Hypothalamus (tissue), 51 donors: ENCODE results near the gene OOEP.
A peak's percentile ranks its signal among the peaks of the same experiment; 100 is the strongest.
"Not testable (repeated sequence)": the region's sequence is repeated elsewhere in the genome, so short reads cannot be mapped to it uniquely, and the experiment has no call there.

Experiments
- DNase-seq, 51 donors: peaks; one replicate each; lab custom pipeline; 2025; lab: John Stamatoyannopoulos, UW

Gene OOEP

DNA sequence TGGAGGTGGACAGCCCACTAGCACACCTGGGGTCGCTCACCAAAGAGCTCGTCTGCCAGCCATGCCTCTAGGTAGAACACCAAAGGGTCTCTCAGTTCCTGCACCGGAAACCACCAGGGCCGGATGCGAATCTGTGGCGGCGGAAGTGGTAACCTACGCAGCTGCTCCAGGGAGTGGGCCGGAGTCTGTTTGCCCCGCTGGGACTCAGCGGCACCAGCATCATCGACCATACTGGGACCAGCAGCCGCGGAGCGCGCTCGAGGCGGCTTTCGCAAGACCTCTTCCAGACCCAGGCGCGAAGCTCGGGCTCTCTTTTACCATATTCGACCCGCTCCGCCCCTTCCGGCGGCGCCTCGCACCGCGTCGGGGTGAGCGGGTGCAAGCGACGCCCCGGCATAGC is at the start of gene OOEP:
OOEP (minus strand) TSS at position 335 of the 400 bp plus-strand sequence; CDS start at position 230, 105 bp downstream.
- no peak for DNase-seq

DNA sequence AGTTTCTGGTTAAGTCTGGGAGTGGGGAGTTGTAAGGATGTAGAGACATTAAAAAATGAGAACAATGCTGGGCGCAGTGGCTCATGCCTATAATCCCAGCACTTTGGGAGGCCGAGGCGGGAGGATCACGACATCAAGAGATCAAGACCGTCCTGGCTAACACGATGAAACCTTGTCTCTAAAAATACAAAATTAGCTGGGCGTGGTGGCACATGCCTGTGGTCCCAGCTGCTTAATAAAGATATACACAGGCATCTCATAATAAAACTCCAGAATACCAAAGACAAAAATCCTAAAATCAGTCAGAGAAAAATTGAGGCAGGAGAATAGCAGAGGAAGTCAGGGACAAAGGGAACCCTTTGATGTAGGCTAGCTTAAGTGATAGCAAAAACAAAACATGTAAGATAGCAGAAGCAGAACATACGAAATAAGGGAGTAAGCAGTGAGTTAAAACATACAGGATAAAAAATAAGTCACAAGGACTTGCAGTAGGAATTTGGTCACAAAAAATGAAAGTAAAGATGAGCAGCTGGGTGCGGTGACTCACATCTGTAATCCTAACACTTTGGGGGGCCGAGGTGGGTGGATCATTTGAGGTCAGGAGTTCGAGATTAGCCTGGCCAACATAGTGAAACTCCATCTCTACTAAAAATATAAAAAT is 48.5 kb upstream of the OOEP start:
- no peak for DNase-seq

DNA sequence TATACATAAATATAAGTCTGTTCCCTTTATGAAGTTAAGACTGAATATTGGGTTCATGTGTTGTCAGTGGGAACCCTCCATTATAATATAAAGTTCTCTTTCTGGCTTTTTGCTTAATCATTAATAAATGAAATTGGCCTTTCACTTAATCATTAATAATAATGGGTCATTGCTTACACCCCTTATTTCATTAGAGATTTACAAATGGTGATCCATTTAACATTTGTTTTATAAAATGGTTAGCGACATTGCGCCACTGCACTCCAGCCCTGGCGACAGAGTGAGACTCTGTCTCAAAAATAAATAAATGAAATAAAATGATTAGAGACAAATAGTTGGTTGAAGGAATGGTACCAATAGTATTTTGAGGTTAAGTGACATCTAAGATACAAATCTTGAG is 43.4 kb upstream of the OOEP start:
- no peak for DNase-seq

DNA sequence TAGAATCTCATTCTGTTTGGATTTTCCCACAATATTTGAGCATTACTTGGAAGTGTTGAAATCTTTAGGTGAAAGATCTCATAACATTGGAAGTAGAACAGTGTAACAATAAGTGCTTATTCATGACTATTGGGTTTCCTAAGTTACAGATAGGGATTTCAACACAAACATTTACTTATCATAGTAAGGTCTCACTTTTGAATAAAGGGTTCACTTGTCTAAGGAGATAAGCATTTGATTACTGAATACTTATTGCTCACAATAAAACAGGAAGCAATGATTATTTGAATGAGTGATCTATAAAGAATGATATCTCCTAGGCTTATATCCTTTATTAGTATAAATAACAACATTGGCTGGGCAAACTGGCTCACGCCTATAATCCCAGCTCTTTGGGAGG is 39.7 kb upstream of the OOEP start:
- DNase-seq: no peak

DNA sequence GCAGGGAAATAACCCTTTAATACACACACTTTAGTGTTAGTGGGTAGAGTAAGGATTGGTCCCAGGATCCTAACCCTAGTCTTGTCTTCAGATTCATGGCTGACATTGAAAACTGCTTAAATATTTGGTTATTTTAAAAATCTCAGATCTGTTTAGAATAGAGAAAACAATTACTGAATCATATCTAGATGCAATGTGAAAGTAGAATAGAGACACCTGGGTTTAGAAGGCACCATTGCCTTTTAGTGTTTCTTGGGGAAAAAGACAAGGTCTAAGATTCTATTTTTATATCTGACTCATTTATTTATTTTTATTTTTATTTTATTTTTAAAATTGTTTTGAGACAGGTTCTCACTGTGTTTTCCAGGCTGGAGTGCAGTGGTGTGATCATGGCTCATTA is 31.0 kb upstream of the OOEP start:
- DNase-seq: no peak

DNA sequence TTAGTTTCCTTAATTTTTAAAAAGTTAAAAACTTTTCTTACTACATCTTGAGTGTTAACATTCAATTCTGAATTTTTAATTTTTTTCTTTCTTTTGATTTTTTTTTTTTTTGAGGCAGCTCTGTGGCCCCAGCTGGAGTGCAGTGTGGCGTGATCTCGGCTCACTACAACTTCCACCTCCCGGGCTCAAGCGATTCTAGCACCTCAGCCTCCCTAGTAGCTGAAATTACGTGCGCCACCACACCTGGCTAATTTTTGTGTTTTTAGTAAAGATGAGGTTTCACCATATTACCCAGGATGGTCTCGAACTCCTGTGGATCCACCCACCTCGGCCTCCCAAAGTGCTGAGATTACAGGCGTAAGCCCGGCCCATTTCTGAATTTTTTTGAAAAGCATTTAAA is 26.2 kb upstream of the OOEP start:
- no peak for DNase-seq

DNA sequence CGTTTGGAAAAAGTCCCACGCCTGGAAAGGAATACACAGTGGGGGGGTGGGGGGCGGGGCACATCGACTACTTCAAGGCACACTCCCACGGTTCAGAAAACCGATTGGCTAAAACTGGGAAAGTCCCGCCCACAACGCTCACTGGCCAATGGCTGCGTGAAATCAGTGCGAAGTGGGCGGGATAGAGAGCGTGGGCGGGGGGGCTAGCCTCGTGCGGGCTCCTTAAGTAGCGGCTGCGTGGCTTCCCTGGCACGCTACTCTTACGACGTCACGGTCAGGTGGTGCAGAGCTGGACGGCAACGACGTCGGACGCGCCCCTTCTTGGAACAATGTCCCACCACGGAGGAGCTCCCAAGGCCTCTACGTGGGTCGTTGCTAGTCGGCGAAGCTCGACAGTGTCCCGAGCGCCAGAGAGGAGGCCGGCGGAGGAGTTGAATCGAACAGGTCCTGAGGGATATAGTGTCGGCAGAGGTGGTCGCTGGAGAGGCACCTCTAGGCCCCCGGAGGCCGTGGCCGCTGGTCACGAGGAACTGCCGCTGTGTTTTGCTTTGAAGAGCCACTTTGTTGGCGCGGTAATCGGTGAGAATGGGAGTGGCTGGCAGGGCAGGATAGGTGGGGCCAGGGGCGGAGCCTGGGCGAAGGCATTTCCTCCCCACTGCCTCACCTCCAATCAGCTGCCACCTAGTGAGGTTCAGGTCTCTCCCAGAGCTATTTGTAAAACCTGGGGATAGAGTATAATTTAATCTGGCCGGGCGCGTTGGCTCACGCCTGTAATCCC is 25.1 kb upstream of the OOEP start, which contains the start of gene DDX43:
DDX43 (plus strand) TSS at position 252 of the 778 bp plus-strand sequence; CDS start at position 330, 78 bp downstream.
- peak in 9 of 51 donors; percentile 4 to 56 (median 7) for DNase-seq

DNA sequence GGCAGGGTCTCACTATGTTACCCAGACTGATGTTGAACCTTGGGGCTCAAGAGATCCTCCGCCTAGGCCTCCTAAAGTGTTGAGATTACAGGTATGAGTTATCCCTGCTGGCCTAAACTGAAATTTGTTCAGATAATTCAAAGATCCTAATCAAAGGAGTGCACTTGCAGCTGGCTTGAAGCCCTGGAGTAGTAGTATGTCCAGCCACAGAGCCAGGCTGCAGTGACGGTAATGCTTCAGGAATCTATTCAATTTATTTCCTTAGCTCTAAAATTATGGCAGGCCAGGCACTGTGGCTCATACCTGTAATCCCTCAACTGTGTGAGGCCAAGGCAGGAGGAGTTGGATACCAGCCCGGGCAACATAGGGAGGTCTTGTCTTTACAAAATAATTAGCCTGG is 23.6 kb upstream of the OOEP start:
- no peak for DNase-seq

DNA sequence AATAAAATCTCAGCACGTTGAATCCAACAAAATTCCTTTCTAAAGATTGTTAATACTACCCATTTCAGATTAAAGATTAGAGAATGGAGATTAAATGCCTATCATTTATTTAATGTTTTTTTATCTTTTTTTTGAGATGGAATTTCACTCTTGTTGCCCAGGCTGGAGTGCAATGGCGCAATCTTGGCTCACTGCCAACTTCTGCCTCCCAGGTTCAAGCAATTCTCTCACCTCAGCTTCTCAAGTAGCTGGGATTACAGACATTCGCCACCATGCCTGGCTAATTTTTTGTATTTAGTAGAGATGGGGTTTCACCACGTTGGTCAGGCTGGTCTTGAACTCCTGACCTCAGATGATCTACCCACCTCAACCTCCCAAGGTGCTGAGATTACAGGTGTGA is 22.5 kb upstream of the OOEP start:
- DNase-seq: not testable (repeated sequence)

DNA sequence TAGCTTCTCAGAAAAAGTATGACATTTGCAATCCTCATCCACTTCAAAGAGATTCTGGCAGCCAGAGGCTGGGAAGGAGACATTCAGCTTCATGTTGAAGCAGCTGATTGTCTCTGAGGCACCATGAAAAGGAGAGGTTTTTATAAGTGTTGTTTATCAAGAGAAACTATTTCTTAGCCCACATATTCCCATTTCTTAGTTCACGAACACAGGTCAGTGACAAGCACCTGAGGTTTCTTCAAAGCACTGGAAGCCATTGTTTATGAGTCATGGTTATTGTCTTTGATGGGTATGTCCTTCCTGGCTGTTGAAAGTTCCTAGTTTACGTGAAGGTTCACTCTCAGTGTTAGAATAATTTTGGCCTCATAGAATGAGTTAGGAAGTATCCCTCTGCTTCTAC is 22.0 kb upstream of the OOEP start:
- DNase-seq: no peak

DNA sequence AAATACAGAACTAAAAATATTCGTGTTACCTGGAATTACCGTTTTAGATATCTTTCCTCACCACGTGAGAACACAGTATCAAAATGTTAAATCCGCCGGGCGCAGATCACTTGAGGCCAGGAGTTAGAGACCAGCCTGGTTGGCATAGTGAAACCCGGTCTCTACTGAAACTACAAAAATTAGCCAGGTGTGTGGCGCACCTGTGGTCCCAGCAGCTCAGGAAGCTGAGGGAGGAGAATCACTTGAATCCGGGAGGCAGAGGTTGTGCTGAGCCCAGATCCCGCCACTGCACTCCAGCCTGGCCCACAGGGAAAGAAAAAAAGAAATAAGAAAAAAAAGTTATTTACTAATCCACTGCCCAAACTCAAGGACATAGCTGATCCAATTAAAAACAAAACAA is 20.2 kb upstream of the OOEP start:
- DNase-seq: no peak

DNA sequence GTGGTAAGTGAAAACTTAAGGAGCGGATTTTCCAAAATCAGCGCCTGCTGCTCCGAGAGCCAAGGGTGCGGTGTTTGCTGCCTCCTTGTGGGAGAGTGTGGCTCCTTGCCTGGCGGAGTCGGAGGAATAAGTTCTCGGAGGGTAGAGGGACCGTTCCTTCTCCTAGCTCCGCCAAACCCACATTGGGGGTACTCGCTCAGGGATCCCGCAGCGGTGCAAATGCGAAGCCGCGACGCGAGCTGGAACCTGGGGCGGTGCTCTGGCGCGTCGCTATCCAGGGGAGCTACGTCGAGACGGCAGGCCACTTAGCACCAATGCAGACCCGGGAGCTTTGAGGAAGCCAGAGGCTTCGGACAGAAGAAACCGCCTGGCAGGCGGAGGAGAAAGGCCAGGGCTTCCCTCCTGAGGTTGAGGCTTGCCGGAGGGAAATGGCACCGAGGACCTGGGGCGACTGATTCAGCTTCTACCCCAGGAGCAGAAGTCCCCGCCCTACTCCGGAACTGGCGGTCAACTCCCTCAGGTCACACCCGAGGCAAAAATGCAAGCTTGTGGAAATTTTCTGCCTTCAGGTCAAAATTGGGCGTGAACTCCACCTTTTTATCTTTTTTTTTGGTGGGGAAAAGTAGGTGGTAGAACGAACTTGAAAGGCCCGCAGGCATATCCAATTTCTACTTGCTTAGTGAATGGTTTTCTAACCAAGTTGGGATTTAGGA is 19.3 kb upstream of the OOEP start:
- peak in 24 of 51 donors; percentile 1 to 45 (median 12) for DNase-seq

DNA sequence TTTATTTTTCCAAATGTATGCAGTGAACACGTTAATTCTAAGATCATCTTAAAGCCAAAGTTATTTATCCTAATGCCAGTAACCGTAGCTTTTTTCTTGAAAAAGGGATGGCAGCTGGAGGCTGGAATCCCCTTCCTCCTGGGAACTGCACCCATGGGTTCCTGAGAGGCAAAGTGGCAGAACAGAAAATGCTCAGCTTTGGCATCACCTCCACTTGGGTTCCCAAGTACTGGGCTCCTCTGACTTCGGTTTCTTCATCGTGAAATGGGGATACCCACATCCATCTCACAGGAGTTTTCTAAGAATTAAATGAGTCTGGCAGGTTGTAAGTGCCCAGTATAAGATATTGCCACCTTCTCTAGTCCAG is 18.7 kb upstream of the OOEP start:
- DNase-seq: no peak

DNA sequence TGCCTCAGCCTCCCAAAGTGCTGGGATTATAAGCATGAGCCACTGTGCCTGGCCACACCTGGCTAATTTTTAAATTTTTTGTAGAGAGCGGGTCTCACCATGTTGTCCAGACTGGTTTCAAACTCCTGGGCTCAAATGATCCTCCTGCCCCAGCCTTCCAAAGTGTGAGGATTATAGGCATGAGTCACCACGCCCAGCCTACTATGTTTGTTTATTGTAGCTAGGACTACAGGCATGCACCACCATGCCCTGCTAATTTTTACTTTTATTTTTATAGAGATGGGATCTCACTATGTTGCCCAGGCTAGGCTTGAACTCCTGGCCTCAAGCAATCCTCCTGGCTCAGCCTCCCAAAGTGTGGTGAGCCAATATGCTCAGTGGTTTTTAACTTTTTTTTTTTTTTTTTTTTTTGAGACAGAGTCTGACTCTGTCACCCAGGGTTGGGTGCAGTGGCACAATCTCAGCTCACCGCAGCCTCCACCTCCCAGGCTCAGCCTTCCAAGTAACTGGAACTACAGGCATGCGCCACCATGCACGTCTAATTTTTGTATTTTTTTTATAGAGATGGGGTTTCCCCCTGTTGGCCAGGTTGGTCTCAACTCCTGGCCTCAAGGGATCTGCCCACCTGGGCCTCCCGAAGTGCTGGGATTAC is 12.9 kb upstream of the OOEP start:
- no peak for DNase-seq

DNA sequence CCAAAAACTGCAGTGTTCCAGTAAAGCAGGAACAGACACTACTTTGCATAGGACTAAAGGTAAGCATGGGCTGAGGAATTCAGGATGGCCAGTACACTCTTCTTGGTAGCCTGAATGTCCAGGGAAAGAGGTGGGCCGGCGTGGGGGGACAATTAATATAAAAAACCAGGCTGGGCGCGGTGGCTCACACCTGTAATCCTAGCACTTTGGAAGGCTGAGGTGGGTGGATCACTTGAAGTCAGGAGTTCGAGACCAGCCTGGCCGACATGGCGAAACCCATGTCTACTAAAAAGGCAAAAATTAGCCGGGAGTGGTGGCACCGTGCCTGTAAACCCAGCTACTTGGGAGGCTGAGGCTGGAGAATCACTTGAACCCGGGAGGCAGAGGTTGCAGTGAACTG is 11.8 kb upstream of the OOEP start:
- DNase-seq: not testable (repeated sequence)

DNA sequence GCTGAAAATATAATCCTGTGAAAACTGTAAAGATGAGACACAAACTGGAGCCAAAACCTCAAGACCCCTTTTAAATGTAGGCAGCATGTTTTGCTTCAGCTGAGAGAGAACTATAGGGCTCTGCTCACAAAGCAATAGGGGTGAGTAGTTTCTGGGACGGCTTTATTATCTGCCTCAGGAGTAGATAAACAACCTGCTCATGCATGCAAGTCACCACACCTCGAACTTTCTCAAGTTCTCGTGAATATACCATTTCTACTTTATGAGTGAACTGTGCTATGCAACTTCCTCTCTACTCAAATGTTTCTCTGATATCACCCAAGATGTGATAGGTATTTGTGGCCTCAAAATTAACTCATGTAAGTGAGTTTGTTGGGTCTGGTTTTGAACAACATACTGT is 7.5 kb upstream of the OOEP start:
- DNase-seq: no peak

DNA sequence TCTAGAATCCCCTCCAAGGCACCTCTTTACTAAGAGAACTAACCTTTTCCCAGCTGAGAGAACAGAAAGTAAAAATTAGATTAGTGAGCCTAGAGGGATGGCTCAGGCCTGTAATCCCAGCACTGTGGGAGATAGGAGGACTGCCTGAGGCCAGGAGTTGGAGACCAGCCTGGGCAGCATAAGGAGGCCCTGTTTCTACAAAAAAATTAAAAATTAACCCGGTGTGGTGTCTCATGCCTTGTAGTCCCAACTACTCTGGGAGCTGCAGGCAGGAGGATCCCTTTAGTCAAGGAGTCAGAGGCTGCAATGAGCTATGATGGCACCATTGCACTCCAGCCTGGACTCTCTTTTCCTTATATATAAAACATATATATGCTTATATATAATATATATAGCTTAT is 5.5 kb upstream of the OOEP start:
- no peak for DNase-seq

DNA sequence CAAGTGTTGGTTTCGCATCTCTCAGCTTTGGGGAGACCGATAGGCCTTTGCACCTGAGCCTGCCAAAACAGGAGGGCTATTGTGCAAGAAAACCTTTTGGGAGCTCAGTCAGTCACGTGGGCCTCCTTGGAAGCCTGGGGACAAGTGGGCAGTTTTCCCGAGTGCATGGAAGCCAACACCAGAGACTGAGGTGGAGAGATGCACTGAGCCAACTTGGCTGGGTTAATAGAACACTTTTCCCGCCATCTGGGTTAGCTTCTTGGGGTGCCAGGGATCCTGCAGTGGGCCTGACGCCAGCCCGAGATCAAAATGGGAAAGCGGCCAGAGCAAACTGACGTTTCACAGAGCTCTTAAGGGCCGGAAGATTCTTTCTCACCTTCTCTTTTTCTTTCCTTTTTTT is 2.8 kb upstream of the OOEP start:
- peak in 7 of 51 donors; percentile 3 to 31 (median 21) for DNase-seq

DNA sequence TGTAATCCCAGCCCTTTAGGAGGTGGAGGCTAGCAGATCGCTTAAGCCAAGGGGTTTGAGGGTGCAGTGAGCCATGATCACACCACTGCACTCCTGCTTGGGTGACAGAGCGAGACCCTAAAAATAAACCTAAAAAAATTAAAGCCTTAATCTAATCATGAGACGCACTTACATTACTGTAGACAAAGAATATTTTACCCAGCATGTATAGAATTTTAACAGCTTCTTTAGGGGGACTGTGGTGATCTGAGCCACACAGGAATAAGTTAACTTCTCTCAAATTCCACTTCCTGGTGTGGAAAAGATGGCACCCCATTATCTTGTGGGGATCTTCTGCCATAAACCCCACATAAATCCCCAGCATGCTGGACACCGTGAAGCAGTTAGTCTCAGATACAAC is 2.3 kb upstream of the OOEP start:
- no peak for DNase-seq

DNA sequence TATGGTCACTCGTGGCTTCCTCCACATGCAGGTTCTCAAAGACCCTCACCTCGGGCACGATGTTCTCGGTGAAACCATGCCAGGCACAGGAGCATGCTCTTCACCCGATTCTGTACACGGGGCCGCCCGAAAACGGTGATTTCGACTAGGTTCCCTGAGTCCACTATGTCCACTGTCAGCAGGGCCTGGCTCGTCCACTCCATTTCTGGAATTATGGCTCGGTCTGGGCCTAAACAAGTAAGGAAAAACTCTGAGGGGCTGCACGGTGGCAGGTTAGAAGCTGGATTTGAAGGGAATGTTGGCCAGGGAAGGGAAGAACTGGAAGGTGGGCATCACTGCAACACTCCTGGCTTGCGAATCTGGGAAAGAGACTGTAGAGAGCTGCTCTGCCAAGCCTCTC is 540 bp downstream of the OOEP start:
- DNase-seq: no peak

DNA sequence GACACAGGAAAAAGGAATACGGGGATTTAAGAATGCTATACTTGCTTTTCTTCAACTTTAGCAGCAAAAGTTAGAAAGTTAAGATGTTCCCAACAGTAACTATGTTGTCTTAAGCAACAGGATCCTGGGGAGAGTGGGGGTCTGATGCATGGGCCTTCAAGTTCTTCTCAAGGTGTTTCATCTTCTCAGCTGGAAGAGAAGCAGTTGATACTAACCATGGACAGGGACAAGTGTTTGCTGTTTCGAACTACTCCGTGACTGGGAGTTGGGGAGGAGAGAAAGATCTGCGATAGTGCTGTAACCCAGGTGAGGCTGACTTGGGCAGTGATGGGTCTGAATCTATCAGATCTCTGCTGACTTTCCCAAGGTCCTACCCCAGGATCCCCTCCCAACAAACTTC is 1.0 kb downstream of the OOEP start:
- DNase-seq: no peak
